Suprapubic skin (tissue), 3 donors: ENCODE measurements around the gene CLTCL1.

Experiments used
- CTCF ChIP-seq, 2 donors: fragments of 200-600 bp in 1 of 2; fragments of 450-650 bp in 1 of 2; sonication (generic) in 1 of 2; IDR thresholded peaks; one replicate each; pipeline ENCODE4 v1.5.1; 2016 to 2019; ENCODE audit warnings: antibody characterized with exemption in 2 of 2, mild to moderate bottlenecking in 1 of 2, moderate library complexity in 1 of 2
- EP300 ChIP-seq: sonication (generic); formaldehyde crosslinking; IDR thresholded peaks from one replicate; pipeline ENCODE4 v1.6.1; 2017; ENCODE audit warnings: antibody characterized with exemption
- POLR2A ChIP-seq, 2 donors: fragments of 450-650 bp; IDR thresholded peaks; one replicate each; pipeline ENCODE4 v1.6.1; 2017; ENCODE audit warnings: antibody characterized with exemption in 2 of 2, mild to moderate bottlenecking in 2 of 2, moderate library complexity in 2 of 2

DNA sequence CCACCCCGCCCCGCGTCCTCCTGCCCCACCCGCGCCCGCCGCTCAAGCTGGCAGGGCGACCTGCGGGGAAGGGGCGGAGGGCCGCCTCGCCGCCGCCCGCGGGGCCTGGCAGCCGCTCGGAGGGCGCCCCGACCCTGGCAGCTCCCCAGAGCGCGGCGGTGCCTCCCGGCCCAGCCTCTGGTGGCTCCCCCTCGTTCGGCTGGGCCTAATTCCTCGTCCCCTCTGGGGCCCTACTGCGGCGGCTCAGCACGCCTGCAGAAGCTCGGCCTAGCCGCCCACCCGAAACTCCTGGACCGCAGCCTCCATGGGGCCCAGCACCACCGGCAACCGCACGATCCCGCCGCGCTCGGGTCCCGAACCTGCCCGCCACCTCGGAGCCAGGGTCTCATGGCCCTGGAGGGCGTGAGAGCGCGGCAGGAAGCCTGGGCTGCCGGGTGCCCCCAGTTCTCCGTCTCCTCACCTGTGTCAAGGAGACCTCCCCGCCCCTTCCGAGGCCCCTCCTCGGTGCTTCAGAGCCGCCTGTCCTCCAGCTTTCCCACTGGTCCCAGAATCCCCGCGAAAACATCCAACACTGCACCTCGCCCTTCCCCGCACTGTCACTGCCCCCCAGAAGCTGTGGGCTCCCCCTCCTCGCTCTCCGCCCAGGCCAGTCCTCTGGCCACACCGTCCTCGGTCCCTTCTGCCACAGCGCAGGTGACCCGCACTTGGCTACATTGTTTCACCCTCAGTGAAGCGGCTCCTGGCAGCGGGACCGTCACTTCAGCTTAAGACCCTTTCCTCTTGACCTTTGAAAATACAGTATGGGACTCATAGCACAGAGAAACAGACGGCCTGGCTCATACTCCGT, 140.8 kb downstream of the CLTCL1 start:
- TF ChIP-seq CTCF (IDR thresholded peaks at IDR 0.05) = no peak
- no peak for TF ChIP-seq EP300
- TF ChIP-seq POLR2A (IDR thresholded peaks at IDR 0.05) = no peak
